Measurements from ENCODE around the gene SUMF1. TPM values are rescaled to one million over a fixed set of nuclear protein-coding genes. Genes with fewer than 3 reads are reported as not detected.
A peak's percentile ranks its signal among the peaks of the same experiment; 100 is the strongest.

SUMF1 gene
- total RNA-seq, 1 donor = 45.6 TPM

- H3K4me3 ChIP-seq (ENCODE audit: low read depth, low read length) = no peak overlapping the region
- TF ChIP-seq, protein P1, sequence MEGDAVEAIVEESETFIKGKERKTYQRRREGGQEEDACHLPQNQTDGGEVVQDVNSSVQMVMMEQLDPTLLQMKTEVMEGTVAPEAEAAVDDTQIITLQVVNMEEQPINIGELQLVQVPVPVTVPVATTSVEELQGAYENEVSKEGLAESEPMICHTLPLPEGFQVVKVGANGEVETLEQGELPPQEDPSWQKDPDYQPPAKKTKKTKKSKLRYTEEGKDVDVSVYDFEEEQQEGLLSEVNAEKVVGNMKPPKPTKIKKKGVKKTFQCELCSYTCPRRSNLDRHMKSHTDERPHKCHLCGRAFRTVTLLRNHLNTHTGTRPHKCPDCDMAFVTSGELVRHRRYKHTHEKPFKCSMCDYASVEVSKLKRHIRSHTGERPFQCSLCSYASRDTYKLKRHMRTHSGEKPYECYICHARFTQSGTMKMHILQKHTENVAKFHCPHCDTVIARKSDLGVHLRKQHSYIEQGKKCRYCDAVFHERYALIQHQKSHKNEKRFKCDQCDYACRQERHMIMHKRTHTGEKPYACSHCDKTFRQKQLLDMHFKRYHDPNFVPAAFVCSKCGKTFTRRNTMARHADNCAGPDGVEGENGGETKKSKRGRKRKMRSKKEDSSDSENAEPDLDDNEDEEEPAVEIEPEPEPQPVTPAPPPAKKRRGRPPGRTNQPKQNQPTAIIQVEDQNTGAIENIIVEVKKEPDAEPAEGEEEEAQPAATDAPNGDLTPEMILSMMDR (IDR thresholded peaks at IDR 0.05; ENCODE audit: insufficient read depth, low read length) = no peak
- no peak for DNase-seq (ENCODE audit: low read depth)
Measured at GRCh38 chr3:4509983-4510755, 43.1 kb upstream of the SUMF1 start.

- TF ChIP-seq, protein P1 (IDR thresholded peaks at IDR 0.05; ENCODE audit: insufficient read depth, low read length) = no peak
- no peak overlapping the region for H3K4me3 ChIP-seq (ENCODE audit: low read depth, low read length)
- no peak for DNase-seq (ENCODE audit: low read depth)
Measured at GRCh38 chr3:4509043-4509442, 42.0 kb upstream of the SUMF1 start.

- DNase-seq (ENCODE audit: low read depth) = no peak
- no peak overlapping the region for H3K4me3 ChIP-seq (ENCODE audit: low read depth, low read length)
- TF ChIP-seq, protein P1 (IDR thresholded peaks at IDR 0.05; ENCODE audit: insufficient read depth, low read length) = no peak
Measured at GRCh38 chr3:4508048-4508981, 41.2 kb upstream of the SUMF1 start.

DNA sequence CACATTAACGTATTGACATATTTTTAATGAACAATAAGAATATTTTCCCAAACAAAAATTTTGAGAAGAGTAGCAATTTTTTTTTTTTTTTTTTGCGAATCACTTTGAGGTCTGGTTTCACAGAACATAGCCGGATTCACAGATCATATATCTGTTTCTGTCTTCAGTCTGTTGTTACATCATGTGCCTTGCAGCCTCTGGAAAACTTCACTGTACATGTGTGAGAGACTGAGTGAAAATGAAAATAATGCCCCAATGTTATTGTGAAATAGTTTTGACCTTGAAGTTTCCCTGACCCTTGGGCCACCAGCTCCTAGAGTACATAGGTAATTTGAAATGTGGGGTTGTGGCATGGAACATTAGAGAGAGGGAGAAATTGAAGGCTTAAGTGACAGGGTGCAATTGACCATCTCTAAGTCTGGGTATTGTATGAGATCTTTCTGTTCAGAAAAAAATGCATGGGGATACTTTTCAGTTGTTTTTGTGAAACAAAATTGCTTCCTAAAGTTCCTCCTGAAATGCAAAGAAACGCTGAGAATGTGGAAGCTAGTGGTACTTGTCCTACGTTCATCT is 40.0 kb upstream of the SUMF1 start:
- H3K4me3 ChIP-seq (ENCODE audit: low read depth, low read length) = no peak overlapping the region
- DNase-seq (ENCODE audit: low read depth) = peak; percentile 24
- TF ChIP-seq, protein P1 (IDR thresholded peaks at IDR 0.05; ENCODE audit: insufficient read depth, low read length) = no peak

DNA sequence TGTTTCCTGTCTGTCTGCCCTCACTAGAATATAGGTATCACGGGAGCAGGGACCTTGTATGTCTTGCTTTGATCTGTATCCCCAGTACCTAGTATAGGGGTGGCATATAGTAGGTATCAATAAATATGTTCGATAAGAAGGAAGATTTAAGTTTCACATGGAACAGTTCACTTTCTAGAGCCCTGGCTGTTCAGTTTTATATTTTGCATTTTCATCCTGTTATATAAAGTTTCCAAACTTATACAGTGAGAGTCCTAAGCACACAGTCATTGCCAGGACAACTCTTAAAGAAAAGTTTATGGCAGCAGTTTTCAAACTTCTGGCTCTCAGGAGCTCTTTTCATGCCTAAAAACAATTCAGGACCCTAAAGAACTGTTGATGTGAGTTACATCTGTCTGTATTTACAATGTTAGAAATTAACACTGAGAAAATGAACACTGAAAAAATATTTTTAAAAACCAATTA is 39.5 kb upstream of the SUMF1 start:
- TF ChIP-seq, protein P1 (IDR thresholded peaks at IDR 0.05; ENCODE audit: insufficient read depth, low read length) = no peak
- H3K4me3 ChIP-seq (ENCODE audit: low read depth, low read length) = no peak overlapping the region
- DNase-seq (ENCODE audit: low read depth) = no peak

- no peak overlapping the region for H3K4me3 ChIP-seq (ENCODE audit: low read depth, low read length)
- no peak for DNase-seq (ENCODE audit: low read depth)
- TF ChIP-seq, protein P1 (IDR thresholded peaks at IDR 0.05; ENCODE audit: insufficient read depth, low read length) = no peak
Measured at GRCh38 chr3:4505688-4506558, 38.9 kb upstream of the SUMF1 start.

Measured in fibroblast of the aortic adventitia (primary cell).